PC-3 (cell line): ENCODE results near the gene RND2.

Experiments used
- CTCF ChIP-seq: fragments of 300-600 bp; sonication (generic); conservative IDR thresholded peaks from 2 replicates; pipeline ENCODE4 v1.5.1; 2017; ENCODE audit warnings: antibody characterized with exemption, low read depth, mild to moderate bottlenecking, low read length
- EZH2 ChIP-seq: fragments of 300-600 bp; sonication (generic); IDR thresholded peaks from one replicate; pipeline ENCODE4 v1.6.1; 2017; ENCODE audit warnings: antibody characterized with exemption, mild to moderate bottlenecking, low read length; ENCODE audit not compliant: unreplicated experiment
- EZH2phosphoT487 ChIP-seq: fragments of 300-600 bp; sonication (generic); IDR thresholded peaks from 2 replicates; pipeline ENCODE4 v1.6.1; 2018; ENCODE audit warnings: mild to moderate bottlenecking, antibody characterized with exemption, low read length, borderline replicate concordance

DNA sequence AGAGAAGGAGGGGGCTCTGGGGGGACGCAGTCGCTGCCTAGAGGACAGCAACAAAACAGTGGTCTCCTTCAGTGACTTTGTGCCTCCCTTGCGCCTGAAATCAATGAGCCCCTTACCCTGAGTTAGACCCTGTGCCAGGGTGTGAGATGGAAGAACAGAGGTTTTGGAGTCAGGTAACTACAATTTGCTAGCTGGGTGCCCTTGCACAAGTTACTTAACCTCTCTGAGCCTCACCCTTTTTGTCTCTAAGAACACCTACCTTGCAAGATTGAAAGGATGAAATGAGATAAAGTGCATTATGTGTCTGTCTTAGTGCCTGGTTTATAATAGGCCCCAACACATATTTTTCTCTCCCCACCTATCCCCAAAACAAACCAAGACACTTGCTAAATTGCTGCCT lies 9.9 kb downstream of the RND2 start:
- TF ChIP-seq CTCF: no peak
- no peak for TF ChIP-seq EZH2
- TF ChIP-seq EZH2phosphoT487: no peak
